GM18861 (cell line): ENCODE results near the gene APC.
"Not testable (repeated sequence)": the region's sequence is repeated elsewhere in the genome, so short reads cannot be mapped to it uniquely, and the experiment has no call there.

ENCODE experiments used
- ATAC-seq: cut with Tn5 transposase; IDR thresholded peaks from one replicate; pipeline ENCODE4 v1.9.1; 2021; ENCODE audit not compliant: unreplicated experiment

APC gene

GRCh38 chr5:112848116-112848811 lies 110.6 kb downstream of the APC start:
- ATAC-seq: peak; percentile 99

DNA sequence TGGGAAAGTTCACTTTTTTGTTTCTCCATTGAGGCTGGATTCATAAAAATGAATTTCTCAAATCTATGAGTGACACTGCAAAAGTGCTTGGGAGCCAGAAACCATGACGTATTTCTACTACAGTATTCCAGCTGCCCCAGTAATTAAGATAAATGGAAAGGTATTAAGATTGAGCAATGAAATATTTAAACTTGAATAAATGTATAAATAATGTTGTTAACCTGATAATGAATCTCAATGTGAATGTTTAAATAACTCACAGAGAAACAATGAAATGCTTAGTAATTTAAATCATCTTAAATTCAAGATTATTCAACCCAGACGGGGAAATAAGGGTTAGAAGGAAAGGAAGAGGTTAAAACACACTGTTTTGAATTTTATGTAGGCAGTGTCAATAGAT lies 112.2 kb downstream of the APC start:
- no peak for ATAC-seq

GRCh38 chr5:112854651-112855050 lies 117.0 kb downstream of the APC start:
- ATAC-seq: no peak

DNA sequence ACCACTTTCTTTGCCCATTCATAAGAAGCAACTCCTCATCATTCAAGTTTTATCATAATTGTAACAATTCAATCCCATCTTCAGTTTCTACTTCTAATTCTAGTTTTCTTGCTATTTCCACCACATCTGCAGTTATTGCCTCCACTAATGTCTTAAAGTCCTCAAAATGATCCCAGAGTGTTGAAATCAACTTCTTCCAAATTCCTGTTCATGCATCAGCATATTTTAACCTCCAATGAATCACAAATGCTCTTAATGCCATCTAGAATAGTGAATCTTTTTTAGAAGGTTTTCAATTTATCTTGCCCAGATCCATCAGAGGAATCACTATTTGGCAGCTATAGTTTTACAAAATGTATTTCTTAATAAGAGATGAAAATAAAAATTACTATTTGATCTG lies 120.2 kb downstream of the APC start:
- ATAC-seq: no peak

DNA sequence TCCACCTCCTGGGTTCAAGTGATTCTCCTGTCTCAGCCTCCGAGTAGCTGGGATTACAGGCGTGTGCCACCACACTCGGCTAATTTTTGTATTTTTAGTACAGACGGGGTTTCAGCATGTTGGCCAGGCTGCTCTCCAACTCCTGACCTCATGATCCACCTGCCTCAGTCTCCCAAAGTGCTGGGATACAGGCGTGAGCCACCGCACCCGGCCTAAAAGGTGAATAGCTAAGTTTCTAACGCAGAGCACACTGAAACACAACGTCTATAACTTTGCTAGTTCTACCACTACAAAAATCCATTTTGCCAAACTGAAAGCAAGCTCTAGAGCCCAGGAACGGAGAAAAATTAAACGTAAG lies 122.9 kb downstream of the APC start:
- not testable (repeated sequence) for ATAC-seq

DNA sequence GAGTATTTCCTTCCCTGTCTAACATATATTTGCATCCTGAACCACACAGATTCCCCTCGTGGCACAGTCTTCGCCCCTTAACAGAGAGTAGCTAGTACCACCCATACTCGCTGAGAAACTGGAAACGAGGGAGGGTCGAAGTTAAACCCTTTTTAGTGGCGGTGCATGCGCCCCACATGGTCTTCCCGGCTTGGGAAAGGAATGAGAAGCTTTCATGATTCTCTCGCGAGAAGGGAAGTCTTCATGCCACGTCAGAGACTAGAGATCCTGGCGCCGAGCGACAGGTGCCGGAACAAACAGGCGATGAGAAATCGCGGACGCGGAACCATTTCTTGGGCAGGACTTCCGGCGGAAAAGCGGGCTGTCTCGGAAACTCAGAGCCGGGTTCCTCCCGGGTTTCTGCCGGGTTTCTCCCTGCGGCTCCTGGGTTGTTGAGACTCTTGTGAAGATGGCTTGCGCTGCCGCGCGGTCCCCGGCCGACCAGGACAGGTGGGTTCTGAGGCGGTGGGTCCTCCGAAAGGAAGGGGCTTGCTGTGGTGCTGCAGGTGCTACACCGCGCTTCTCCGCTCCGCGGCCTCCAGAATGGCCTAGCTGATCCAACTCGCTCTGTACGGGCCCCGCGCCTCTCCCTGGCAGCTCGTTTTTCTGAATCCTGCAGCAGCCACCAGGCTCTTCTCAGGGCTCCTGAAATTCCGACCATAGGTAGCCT lies 123.4 kb downstream of the APC start, which contains the start of gene SRP19:
SRP19 (plus strand) TSS at position 359 of the 709 bp plus-strand sequence; CDS start at position 449, 90 bp downstream.
- ATAC-seq: peak; percentile 98

- ATAC-seq: no peak
Measured at GRCh38 chr5:112861638-112861985, 123.9 kb downstream of the APC start.

DNA sequence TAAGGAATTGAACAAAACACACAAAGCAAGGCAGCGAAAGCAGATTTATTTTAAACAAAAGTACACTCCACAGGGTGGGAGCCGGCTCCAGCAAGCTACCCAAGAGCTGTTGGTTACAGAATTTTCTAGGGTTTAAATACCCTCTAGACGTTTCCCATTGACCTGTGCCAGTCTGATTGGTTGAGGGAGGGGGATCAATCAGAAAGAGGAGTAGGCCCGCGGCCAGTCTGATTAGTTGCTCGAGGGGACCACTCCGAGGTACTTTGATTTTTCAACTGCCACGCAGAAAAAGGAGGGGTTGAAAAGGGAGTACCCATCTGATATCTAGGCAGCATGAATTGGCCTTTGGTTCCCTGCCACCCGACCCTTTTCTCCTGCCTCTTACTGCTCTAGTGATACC lies 124.4 kb downstream of the APC start:
- ATAC-seq: no peak

GRCh38 chr5:112863549-112863948 lies 125.9 kb downstream of the APC start:
- no peak for ATAC-seq

- ATAC-seq: no peak
Measured at GRCh38 chr5:112865128-112865527, 127.4 kb downstream of the APC start.

DNA sequence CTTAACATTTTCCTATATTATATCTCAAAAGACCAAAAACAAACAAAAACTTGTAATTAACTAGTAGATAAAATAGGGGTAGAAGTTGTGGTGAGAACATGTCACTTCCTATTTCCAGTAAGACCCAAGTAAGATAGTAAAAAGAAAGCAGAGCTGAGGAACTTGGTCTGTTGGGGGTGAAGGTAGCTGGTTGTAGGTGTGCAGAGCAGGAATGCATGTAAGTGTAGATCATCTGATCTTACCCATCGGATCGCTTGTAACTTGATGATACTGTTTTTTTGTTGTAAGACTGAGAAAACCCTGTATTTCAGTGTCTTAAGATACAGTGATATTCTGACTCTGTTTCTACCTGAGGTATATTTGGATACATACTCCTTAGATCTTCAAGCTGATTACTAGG lies 129.1 kb downstream of the APC start:
- no peak for ATAC-seq

DNA sequence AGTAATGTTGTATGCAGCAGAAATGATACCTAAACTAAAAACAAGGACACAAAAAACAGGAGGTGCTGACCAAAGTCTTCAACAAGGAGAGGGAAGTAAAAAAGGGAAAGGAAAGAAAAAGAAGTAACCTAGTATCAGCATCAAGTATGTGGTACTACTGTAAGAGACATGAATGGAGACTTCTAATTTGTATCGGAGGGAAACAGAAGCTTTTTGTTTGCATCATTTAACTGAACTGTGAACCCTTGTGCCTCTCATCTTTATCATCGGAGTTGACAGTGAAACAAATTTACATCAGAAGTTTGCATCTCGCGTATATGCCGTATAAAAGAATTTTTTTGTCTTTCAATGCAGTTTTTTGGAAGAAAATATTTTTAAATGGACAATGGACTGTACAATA lies 129.7 kb downstream of the APC start:
- ATAC-seq: no peak

DNA sequence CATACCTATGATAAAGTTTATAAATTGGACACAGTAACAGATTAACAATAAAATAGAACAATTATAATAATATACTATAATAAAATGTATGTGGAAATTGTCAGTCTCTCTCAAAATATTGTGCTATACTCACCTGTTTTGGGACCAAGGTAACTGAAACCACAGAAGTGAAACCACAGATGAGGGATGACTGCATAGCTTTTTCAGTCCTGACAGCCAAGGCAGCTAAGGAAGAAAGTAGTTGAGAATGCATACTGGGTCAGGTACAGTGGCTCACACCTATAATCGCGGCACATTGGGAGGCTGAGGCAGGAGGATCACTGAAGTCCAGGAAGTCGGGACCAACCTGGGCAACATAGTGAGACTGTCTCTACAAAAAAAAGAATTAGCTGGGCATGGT lies 132.3 kb downstream of the APC start:
- ATAC-seq: no peak

GRCh38 chr5:112870966-112871365 lies 133.3 kb downstream of the APC start:
- no peak for ATAC-seq

DNA sequence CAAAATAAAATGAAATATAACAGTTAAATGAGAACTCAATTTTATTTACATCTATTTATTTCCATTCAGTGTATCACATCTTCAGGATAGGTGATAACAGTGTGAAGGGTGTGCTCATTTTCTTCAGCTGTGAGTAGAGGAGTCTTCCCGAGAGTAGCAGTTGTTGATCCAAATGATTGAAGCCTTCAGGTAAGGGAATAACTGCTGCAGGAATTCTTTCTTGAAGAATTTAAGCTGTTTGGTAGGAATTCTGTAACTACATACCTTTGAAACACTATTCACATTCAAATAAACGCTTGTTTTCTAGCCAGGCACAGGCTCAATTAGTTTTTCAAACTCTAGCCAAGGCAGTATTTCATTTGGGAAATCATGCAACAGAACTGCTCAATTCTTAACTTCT lies 138.7 kb downstream of the APC start:
- no peak for ATAC-seq

- ATAC-seq: no peak
Measured at GRCh38 chr5:112878101-112878500, 140.4 kb downstream of the APC start.

GRCh38 chr5:112878760-112879159 lies 141.1 kb downstream of the APC start:
- ATAC-seq: no peak

DNA sequence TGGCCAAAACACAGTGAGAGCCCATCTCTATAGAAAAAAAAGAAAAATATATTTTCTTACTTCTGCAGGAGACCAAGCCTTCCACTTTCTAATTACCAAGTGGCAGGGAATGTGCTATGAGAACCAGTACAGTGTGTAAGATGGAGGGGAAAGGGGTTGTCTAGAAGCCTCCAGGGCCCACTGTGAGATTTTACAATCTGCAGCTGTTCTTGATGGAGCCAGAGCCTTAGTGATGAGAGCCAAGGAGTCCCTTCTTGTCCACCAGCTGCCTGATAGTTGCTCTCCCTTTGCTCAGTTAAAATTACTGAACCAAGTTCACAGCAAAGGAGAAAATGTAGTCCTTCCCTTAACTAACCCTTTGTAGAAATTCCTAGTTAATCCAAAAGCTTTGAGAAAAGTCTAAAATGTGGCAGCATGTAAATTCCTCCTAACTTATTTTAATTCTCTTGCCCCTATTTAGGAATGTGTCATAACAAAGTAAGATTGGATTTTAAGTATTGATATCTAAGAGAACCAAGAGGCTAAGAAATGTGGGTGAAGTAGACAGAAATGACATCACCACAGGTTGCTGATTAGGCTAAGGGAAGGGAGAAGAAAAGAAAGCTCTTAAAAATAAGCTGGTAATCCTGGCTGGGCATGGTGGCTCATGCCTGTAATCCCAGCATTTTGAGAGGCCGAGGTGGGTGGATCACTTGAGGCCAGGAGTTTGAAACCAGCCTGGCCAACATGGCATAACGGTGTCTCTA lies 142.7 kb downstream of the APC start:
- ATAC-seq: no peak

DNA sequence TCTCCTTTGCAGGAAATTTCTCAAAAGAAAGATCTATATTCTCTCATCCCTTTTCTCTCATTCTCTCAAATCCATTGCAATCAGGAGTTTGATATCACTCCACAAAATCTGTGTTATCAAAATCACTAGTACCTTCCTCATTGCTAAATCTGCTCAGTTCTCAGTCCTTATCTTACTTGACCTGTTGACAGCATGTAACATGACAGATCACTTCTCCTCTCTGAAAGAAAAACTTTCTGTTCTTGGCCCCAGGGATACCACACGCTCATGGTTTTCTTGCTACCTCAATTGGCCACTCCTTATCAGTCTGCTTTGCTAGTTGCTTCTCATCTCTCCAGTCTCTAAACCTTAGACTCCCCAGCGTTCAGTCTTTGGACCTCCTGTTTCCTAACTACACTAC lies 145.5 kb downstream of the APC start:
- no peak for ATAC-seq

DNA sequence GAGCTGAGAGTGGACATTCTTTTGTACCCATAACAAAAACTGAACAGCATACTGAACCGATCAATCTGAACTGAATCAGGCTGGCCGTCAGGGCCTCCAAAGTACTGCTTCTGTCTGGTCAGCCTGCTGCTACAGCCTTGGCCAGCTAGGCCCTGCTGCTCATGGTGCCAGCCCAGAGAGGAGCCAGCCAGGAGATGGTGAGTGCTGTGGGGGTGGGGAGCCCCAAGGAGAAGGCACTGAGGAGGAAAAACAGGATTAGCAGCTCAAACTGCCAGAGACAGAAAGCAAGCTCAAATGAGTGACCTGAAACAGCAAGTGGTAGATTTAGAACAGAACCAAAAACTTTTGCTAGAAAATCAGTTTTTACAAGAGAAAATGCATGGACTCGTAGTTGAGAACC lies 147.3 kb downstream of the APC start:
- ATAC-seq: no peak

DNA sequence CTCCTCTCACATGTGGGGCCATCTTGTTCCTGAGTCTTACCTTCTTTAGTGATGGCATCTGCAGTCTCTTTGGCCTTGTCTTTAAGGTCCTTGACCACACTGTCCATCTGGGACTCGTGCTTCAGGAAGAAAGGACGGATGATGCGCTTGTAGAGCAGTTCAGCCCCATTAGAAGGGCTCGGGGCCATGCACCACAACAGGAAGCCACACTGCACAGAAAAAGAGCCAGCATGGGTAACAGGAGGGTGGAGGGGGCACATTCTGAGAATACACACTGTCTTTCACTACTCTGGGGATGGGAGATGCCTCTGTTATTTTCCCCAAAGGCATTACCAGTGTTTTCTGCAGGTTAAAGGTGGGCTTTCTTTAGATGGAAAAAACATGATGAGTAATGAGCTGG lies 149.3 kb downstream of the APC start:
- no peak for ATAC-seq

DNA sequence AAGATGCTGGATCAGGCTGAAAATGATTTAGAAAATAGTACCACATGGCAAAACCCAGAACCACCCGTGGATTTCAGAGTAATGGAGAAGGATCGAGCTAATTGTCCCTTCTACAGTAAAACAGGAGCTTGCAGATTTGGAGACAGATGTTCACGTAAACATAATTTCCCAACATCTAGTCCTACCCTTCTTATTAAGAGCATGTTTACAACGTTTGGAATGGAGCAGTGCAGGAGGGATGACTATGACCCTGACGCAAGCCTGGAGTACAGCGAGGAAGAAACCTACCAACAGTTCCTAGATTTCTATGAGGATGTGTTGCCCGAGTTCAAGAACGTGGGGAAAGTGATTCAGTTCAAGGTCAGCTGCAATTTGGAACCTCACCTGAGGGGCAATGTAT lies 154.4 kb downstream of the APC start:
- not testable (repeated sequence) for ATAC-seq
